HK-2 (cell line): Measurements from ENCODE around the gene TGFB1.

ENCODE experiments used
- DNase-seq: peaks from one replicate; pipeline ENCODE4 v3.0.0-alpha.2; 2018; ENCODE audit not compliant: unreplicated experiment

The TGFB1 gene

DNA sequence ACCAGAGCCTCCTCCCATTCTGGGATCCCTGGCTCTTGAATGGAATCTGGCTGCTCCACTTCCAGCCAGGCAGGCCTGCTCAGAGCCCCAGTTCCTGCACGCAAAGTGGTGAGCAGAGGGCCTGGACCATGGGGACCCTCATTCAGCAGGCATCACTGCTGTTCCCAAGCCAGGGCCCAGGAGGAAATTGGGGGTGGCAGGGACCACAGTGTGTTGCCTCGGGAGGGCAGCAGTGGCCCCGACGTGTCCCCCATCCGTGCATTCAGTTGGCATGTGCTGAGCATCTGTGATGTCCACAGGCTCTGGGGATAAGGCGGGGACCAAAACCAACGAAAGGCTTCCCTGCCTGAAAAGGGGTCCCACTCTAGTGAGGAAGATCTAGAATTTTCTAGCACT, 32.5 kb downstream of the TGFB1 start:
- no peak for DNase-seq

GRCh38 chr19:41320568-41320967, 33.2 kb downstream of the TGFB1 start:
- DNase-seq, result no peak

DNA sequence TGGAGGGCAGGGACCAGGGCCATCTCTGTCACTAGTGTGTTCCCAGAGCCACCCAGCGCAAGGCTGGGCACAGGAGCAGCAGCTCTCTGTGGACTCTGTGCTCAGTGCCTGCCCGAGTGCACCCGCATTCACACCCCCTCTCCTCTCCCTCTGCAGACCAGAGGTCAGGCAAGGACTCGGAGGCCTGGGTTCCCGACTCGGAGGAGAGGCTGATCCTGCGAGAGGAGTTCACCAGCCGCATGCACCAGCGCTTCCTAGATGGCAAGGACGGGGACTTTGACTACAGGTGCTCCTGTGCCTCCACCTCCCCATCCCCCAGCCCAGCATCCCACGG, 33.6 kb downstream of the TGFB1 start:
- no peak for DNase-seq

DNA sequence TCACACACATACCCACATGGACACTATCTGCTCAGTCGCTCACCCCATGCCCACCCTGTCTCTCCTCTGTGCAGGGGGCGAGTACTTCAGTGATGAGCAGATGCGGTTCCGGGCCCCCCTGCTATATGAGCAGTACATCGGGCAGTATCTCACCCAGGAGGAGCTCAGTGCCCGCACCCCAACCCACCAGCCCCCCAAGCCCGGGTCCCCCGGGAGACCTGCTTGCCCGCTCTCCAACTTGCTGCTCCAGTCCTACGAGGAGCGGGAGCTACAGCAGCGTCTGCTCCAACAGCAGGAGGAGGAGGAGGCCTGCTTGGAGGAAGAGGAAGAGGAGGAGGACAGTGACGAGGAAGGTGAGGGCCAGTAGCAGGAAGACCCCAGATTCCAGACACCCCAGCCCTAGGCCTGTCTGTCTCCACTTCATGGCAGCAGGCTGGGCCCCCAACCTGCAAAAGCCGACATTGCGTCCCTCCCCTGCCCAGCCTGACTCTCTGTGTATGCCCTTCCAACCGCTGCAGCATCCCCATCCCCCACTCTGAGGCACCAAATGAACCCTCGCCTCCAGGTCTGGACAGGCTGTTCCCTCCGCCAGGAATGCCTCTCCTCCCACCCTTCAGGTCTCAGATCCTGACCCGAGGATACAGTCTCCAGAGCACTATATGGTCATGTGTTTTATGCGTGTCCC, 34.1 kb downstream of the TGFB1 start:
- no peak for DNase-seq

GRCh38 chr19:41318696-41319499, 34.8 kb downstream of the TGFB1 start:
- no peak for DNase-seq

DNA sequence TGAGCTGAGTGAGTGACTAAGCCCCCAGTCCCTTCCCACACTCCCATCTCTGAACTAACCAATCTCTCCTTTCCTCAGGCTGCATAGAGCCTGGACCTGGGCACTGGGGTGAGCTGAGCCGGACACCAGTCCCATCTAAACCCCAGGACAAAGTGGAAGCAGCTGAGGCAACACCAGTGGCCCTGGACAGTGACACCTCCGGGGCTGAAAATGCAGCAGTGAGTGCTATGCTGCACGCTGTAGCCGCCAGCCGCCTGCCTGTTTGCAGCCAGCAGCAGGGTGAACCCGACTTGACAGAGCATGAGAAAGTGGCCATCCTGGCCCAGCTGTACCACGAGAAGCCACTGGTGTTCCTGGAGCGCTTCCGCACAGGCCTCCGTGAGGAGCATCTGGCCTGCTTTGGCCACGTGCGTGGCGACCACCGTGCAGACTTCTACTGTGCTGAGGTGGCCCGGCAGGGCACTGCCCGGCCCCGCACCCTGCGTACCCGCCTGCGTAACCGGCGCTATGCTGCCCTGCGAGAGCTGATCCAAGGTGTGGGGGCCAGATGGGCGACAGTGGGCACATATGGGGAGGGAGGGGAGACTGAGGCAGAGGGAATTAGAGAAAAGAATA, 37.3 kb downstream of the TGFB1 start:
- DNase-seq, result no peak

- DNase-seq, result no peak
Observed at GRCh38 chr19:41311613-41312012, 42.1 kb downstream of the TGFB1 start.

GRCh38 chr19:41311072-41311471, 42.6 kb downstream of the TGFB1 start:
- no peak for DNase-seq

DNA sequence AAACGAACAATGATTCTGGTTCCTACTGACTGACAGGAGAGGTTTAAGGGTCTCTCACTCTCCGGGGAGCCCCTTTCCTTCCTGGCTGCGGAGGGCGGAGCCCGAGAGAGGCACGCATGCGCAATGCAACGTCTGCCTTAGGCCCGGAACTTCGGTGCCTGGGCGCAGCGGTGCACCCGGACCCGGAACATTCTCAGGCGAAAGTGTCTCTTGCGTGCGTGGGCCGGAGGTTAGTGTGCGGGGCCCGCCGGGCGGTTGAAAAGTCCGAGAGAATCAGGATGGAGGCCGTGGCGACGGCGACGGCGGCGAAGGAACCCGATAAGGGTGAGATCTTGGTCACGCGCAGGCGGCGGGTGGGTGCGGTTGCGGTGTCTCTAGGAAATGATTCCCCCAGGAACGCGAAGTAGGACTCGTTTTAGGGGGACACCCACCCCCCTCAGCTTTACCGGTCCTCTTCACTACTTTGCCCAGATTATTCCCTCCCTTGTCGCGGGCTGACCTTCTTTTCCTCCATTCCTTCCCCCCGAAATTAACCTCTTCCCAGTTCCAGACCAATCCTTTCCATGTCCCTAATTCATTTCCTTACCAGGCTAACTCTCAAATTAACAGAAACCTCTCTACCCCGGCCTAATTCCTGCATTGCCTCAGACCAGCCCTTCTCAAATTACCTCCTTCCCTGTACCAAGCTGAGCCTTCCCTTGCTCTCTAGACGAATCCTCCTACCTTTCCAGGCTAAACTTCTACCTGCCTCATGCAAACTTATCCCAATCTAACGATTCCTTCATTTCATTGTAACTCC, 43.5 kb downstream of the TGFB1 start, which contains the start of gene CCDC97:
Gene CCDC97, plus strand, starts transcription at position 140 of the 799 bp plus-strand sequence. Its CDS starts 139 bp downstream, at position 279.
- peak; percentile 89 for DNase-seq

- no peak for DNase-seq
Observed at GRCh38 chr19:41309180-41310032, 44.3 kb downstream of the TGFB1 start.

DNA sequence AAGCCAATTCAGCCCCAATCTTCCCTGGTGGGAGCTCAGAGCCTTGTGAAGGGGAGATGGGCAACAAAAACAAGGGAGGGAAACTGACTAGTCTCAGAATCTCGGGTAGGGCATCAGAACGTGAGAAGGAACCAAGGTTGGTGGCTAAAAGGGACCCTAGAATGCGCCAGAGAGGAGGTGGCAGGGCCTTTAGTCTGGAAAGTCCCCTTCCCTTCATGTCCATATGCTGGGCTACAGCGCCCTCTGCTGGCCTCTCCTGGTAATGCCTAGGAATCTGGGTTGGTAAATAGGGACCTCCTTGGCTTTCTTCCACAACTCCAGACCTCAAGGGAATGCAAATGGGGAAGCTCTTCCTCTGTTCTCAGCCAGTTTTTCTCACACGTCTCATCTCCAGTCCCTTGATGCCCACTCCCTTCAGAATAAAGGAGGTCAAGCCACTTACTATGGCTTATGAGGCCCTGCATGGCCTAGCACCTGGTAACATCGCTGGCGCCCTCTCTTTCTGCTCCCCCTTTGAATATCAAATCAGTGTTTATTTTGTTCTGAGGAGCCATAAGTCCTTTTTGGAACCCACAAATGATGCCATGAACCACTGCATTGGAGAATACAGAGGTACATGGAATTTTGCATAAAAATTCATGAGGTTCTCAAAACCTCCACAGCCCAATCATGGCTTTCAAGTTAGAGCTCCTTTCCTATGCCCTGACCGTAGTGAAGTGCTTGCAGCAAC, 45.1 kb downstream of the TGFB1 start:
- peak; percentile 95 for DNase-seq

DNA sequence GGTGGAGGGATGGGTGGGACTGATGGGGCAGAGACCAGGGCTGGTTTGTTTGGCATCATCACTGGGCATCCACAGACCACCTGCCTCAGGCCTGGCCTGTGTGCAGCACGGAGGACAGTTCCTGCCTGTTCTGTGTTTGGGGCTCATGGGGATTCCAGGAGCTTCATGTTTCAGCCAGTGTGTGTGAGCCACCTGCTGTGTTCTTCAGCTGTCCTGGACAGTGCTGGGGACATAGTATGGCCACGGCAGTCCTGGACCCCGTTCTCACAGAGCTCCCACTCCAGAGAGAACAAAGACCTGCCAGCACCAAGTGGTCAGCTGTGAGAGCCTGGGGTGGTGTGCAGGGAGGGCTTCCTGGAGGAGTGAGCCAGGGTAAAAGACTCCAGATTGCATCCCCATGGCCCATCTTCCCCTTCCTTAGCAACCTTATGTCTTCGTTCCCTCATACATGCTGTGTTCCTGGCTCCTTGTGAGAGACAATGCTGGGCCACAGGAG, 45.7 kb downstream of the TGFB1 start:
- DNase-seq, result no peak

DNA sequence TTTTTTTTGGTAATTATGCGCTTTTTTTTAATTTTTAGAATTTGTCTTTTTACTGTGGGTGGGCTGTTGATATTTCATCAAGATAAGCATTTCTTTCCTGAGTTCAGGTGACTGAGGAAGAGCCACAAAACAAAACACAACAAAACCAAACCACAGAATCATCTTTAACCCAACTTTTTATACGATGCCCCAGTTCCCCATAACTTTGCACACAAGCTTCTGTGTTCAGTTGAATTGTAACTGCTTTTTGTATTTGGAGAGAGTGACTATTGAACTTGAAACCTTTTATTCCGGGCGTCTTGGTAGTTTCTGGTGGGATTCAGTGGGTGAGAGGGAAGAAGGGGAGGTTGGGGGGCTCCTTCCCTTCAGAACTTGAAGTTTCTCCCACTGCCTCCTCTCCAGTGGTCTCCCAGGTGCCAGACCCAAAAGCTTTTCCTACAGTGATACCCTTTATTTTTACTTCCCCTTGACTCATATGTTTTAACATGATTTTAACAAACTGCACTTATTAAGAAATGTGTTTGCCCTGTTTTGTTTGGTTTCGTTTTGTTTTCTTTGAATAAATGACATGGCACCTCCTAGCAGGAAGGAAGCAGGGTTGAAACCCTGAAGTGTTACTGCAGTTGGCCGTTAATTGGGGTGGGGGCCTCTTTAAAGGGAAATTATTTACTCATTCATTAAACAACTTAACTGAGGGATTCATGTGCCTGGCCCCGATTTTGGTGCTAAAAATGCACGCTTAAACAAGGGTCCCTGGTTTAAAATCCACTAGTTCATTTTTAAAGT, 46.4 kb downstream of the TGFB1 start:
- DNase-seq, result no peak

- no peak for DNase-seq
Observed at GRCh38 chr19:41305927-41306793, 47.6 kb downstream of the TGFB1 start.

- no peak for DNase-seq
Observed at GRCh38 chr19:41304706-41305483, 48.8 kb downstream of the TGFB1 start.

GRCh38 chr19:41303954-41304353, 49.8 kb downstream of the TGFB1 start:
- DNase-seq, result no peak

GRCh38 chr19:41302624-41303351, 50.9 kb downstream of the TGFB1 start:
- DNase-seq, result no peak
